ACC112 (cell line): ENCODE measurements around the gene SCTR.
A peak's percentile ranks its signal among the peaks of the same experiment; 100 is the strongest.

ENCODE experiments used
- H2AFZ ChIP-seq: fragments of 200-600 bp; sonication (generic); one replicate; pipeline ENCODE4 v1.6.0; 2017; ENCODE audit warnings: antibody characterized with exemption, low read length; ENCODE audit not compliant: unreplicated experiment
- H3K27ac ChIP-seq: fragments of 200-600 bp; sonication (generic); 2 replicates; pipeline ENCODE4 v1.5.1; 2014; ENCODE audit warnings: low read depth, mild to moderate bottlenecking, antibody characterized with exemption, low read length, moderate library complexity
- H3K27me3 ChIP-seq: fragments of 200-600 bp; sonication (generic); 2 replicates; pipeline ENCODE4 v1.6.1; 2014; ENCODE audit warnings: mild to moderate bottlenecking, antibody characterized with exemption, low read length, moderate library complexity, mixed read lengths; ENCODE audit not compliant: insufficient read depth
- H3K36me3 ChIP-seq: fragments of 200-600 bp; sonication (generic); 2 replicates; pipeline ENCODE4 v1.6.1; 2016; ENCODE audit warnings: mild to moderate bottlenecking, antibody characterized with exemption, low read length, moderate library complexity, mixed read lengths; ENCODE audit not compliant: insufficient read depth
- H3K4me1 ChIP-seq: fragments of 200-600 bp; sonication (generic); one replicate; pipeline ENCODE4 v1.6.1; 2016; ENCODE audit warnings: low read length, mixed read lengths; ENCODE audit not compliant: insufficient read depth, unreplicated experiment, control insufficient read depth
- H3K4me3 ChIP-seq: fragments of 200-600 bp; sonication (generic); 2 replicates; pipeline ENCODE4 v1.5.1; 2014; ENCODE audit warnings: mild to moderate bottlenecking, low read depth, low read length
- H3K79me2 ChIP-seq: fragments of 200-600 bp; sonication (generic); one replicate; pipeline ENCODE4 v1.6.0; 2016; ENCODE audit warnings: low read length; ENCODE audit not compliant: control insufficient read depth, unreplicated experiment, insufficient read depth

Gene SCTR

DNA sequence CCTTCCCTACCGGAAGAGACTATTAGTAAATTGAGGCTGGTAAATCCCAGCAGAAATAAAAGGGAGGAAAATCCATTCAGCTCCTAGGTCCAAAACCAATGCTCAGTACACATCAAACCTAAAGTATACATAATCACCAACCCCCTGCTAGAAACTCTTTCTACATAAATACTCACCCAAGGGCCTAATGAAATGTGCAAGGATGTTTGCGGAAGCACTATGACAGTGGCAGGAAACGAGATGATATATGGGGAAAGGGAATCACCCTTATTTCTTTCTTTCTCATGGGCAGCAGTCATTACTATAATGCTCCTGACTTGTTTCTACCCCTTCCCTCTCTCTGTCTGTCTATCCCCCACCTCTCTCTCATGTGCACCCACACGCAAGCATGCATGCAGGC lies 1.3 kb upstream of the SCTR start:
- Histone ChIP-seq H2AFZ (no peak overlapping the region), H3K27ac (no peak overlapping the region), H3K27me3 (peaks cover 94% of the 10 kb centered on the region), H3K79me2 (no peaks in the 10 kb centered on the region), H3K4me1 (no peaks in the 10 kb centered on the region), H3K4me3 (no peak overlapping the region), H3K36me3 (no peaks in the 10 kb centered on the region)

DNA sequence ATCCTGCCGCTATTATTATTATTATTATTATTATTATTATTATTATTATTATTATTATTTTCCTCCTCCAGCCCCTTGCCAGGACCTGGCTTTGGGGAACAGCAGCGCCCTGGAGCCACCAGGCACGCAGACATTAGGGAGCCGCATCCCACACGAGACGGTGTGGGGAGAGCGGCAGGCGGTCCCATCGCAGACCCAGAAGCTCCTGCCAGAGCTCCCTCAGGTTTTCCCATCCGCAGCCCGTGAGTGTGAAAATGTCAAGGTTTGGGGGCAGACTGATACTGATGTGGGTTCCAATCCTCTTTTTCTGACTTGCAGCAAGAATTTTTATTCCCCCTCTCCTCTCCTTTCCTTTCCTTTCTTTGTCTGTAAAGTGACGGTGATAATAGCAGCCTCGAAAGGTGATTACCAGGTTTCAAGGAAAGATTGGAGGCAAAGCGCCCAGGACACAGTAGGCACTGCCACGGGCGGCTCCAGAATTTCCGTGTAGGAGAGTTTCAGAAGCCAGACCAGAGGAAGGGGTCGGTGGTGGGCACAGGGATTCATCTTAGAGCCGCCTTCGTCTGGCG lies 816 bp downstream of the SCTR start:
- no peaks in the 10 kb centered on the region for H3K4me1 ChIP-seq

DNA sequence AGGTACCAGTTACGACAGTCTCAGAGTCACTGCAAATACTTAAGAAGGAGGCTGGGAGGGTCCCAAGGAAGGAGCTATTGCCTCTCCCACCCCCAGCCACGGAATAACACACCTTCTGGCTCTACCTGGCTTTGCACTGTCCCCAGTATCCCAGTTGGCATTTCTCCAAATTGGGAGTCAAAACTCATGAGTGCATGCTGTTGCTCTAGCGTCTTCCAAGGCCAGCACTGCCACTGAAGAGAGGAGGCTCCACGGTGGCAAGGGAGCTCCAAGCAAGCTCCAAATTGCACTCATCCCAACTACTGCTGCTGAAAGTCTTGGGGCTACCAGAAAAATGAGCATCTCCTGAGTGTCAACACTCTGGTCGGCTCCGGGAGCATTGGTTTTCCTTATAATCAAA lies 1.6 kb downstream of the SCTR start:
- no peaks in the 10 kb centered on the region for H3K4me1 ChIP-seq
- H3K79me2 ChIP-seq, result no peaks in the 10 kb centered on the region
- peaks cover 83% of the 10 kb centered on the region for H3K27me3 ChIP-seq
- no peaks in the 10 kb centered on the region for H3K36me3 ChIP-seq
- H2AFZ ChIP-seq, result no peak overlapping the region
- no peak overlapping the region for H3K27ac ChIP-seq
- no peak overlapping the region for H3K4me3 ChIP-seq

More for the DNA sequence above, 816 bp downstream of the SCTR start:
- peaks cover 83% of the 10 kb centered on the region for H3K27me3 ChIP-seq
- no peak overlapping the region for H3K27ac ChIP-seq
- no peaks in the 10 kb centered on the region for H3K79me2 ChIP-seq
- H3K4me3 ChIP-seq, result peak overlapping the region; percentile 38; the same call in 1 of the 2 replicates
- H2AFZ ChIP-seq, result no peak overlapping the region
- no peaks in the 10 kb centered on the region for H3K36me3 ChIP-seq

DNA sequence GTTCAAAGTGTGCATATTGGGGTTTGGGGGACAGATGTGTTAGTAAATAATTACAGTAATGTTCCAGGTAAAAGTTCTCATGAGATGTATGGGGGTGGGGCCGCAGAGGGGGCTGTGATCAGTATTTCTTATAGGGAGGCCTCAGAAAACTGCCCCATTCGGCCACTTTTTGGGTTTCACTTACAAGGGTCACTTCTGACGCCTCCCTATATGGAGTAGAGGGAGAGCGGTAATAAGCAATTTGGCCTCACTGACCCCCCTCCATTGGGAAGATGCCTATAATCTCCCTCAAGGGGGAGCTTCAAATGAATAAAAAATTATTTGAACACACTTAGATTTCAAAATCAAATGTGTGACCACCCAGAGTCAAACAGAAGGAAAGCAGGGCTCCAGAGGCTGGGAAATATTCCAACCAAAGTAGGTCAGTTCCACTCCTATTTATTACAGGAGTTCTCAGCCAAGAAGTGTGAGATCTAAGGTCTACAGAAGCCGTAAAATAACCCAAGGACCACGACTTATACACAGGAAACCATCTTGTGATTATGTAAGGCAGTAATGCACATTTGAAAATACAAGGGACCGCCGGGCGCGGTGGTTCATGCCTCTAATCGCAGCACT lies 2.7 kb downstream of the SCTR start:
- Histone ChIP-seq H3K27ac (no peak overlapping the region), H3K36me3 (no peaks in the 10 kb centered on the region), H3K79me2 (no peaks in the 10 kb centered on the region), H3K4me1 (no peaks in the 10 kb centered on the region), H3K4me3 (no peak overlapping the region), H3K27me3 (peaks cover 75% of the 10 kb centered on the region), H2AFZ (no peak overlapping the region)

DNA sequence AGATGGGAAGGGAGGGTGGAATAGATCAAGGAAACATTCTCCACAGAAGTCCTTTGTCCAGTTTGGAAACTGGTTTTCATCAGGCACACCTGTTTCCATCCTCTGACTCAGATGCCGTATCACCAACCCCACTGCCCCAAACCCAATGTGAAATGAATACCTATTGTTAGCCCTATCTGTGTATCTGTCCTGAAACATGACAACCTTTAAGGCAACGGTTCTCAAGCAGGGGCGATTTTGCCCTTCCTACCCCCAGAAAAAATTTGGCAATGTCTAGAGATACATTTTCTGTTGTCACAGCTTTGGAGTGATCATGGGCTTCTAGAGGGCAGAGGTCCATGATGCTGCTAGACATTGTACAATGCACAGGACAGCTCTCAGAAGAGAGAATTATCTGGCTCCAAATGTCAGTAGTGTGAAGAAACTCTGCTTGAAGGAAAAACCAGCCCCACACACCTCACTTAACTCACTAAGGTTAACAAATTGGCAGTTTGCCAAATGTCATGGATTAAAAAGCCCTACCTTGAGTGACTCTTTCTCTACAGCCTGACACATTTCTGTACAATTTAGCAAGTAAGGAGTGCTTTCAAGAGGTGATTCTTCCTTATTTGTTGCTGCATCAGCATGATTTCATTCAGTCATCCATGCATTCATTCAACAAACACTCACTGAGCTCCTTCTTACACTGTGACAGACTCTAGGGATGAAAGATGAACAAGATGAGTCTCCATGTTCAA lies 3.4 kb downstream of the SCTR start:
- no peaks in the 10 kb centered on the region for H3K4me1 ChIP-seq
- no peaks in the 10 kb centered on the region for H3K79me2 ChIP-seq
- no peaks in the 10 kb centered on the region for H3K36me3 ChIP-seq
- H3K27me3 ChIP-seq, result peaks cover 75% of the 10 kb centered on the region
- H3K4me3 ChIP-seq, result no peak overlapping the region
- H2AFZ ChIP-seq, result no peak overlapping the region
- no peak overlapping the region for H3K27ac ChIP-seq

DNA sequence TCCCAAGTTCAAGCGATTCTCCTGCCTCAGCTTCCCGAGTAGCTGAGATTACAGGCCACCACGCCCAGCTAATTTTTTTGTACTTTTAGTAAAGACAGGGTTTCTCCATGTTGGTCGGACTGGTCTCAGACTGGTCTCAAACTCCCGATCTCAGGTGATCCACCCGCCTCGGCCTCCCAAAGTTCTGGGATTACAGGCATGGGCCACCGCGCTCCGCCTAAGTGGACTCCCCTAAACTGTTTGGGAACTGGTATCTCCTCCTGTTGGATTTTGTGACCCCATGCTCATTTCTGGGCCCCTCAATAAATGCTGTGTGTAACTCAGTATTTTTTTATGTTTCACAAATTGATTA lies 5.2 kb downstream of the SCTR start:
- Histone ChIP-seq H3K27me3 (peaks cover 71% of the 10 kb centered on the region), H3K4me3 (no peak overlapping the region), H3K27ac (no peak overlapping the region)

DNA sequence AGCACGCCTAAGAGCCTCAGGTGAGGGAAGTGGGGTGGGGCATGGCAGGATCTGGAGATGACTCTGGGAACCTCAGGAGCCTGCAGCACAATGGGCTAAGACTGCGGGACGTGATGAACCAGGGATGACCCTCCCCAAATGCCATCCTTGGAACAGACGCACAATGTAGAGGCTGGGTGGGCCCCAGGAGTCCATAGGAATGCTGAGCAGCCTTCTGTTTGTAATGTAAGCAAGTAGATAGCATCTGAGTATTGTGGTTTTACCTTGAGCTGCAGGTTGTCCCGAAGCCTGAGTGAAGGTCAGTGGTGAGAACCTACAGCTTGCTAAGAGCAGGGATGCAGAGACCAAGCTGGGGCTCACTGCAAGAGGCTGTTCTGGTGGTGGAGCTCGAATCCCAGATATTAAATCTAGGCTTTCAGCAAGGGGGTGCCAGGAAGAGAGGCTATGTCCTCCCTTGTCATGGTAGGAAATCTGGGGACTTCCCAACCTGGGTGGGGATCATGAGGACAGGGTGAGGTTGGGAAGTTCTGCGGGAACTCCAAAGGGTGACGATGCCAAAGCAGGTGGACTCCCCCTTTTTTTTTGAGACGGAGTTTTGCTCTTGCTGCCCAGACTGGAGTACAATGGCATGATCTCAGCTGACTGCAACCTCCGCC lies 5.8 kb downstream of the SCTR start:
- Histone ChIP-seq H3K79me2 (no peaks in the 10 kb centered on the region), H2AFZ (no peak overlapping the region)

More for the DNA sequence above, 5.2 kb downstream of the SCTR start:
- Histone ChIP-seq H3K79me2 (no peaks in the 10 kb centered on the region), H2AFZ (no peak overlapping the region), H3K36me3 (no peaks in the 10 kb centered on the region), H3K4me1 (no peaks in the 10 kb centered on the region)

DNA sequence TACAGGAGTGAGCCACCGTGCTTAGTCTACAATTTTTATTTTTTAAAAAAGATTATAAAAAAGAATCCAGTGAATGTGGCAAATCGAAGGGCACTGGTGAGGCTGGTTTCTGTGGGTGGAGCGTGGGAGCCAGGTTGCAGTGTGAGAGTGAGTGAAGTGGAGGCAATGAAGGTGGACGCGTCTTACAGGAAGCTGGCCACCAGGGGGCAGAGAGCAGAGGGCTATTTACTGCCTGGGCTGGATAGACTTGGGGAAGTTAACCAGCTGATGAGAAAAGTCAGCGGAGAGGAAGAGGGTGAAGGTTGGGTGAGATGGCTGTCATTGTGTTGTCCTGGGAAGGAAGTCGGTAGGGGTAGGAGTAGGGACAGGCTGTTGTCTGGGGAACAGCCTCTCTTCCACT lies 6.8 kb downstream of the SCTR start:
- Histone ChIP-seq H2AFZ (no peak overlapping the region), H3K27ac (no peak overlapping the region), H3K27me3 (peaks cover 72% of the 10 kb centered on the region), H3K79me2 (no peaks in the 10 kb centered on the region), H3K4me3 (no peak overlapping the region), H3K36me3 (no peaks in the 10 kb centered on the region), H3K4me1 (no peaks in the 10 kb centered on the region)

More for the DNA sequence above, 5.8 kb downstream of the SCTR start:
- Histone ChIP-seq H3K27ac (no peak overlapping the region), H3K4me1 (no peaks in the 10 kb centered on the region), H3K36me3 (no peaks in the 10 kb centered on the region), H3K4me3 (no peak overlapping the region), H3K27me3 (peaks cover 71% of the 10 kb centered on the region)

DNA sequence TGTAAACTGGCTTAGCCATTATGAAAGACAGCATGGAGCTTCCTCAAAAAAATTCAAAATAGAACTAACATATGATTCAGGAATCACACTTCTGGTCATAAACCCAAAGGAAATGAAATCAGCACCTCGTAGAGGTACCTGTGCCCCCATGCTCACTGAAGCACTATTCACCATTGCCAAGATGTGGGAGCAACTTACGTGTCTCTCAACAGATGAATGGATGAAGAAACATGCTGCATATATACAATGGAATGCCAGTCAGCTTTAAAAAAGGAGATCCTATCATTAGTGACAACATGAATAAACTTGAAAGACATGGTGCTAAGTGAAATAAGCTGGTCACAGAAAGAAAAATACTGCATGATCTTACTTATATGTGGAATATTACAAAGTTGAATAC lies 8.2 kb downstream of the SCTR start:
- H3K79me2 ChIP-seq, result no peaks in the 10 kb centered on the region
- peaks cover 67% of the 10 kb centered on the region for H3K27me3 ChIP-seq
- no peak overlapping the region for H3K4me3 ChIP-seq
- H3K4me1 ChIP-seq, result no peaks in the 10 kb centered on the region
- H3K27ac ChIP-seq, result no peak overlapping the region
- no peak overlapping the region for H2AFZ ChIP-seq
- H3K36me3 ChIP-seq, result no peaks in the 10 kb centered on the region

DNA sequence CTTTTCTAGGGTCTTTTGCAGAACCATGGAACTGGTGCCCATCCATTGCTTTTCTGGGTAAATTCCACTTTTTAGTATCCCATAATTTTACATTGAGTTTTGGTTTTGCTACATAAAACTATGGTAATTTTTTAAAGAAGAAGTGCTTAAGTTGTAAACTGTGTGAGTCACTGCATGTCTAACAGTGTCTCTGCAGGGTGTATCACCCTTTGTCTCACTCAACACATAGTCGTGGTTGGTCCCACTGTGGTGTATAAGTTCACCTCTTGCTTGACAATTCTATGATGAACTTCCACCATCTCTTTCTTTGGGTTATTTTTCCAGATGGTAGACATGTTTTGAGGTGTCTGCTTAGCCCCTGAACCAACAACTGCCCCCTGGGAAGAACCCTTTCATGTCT lies 10.5 kb downstream of the SCTR start:
- Histone ChIP-seq H3K4me1 (no peaks in the 10 kb centered on the region), H3K36me3 (no peaks in the 10 kb centered on the region), H3K27ac (no peak overlapping the region), H3K27me3 (peaks cover 68% of the 10 kb centered on the region), H3K79me2 (no peaks in the 10 kb centered on the region), H2AFZ (no peak overlapping the region), H3K4me3 (no peak overlapping the region)
